ENCODE data around the gene ABCA7.

The ABCA7 gene

DNA sequence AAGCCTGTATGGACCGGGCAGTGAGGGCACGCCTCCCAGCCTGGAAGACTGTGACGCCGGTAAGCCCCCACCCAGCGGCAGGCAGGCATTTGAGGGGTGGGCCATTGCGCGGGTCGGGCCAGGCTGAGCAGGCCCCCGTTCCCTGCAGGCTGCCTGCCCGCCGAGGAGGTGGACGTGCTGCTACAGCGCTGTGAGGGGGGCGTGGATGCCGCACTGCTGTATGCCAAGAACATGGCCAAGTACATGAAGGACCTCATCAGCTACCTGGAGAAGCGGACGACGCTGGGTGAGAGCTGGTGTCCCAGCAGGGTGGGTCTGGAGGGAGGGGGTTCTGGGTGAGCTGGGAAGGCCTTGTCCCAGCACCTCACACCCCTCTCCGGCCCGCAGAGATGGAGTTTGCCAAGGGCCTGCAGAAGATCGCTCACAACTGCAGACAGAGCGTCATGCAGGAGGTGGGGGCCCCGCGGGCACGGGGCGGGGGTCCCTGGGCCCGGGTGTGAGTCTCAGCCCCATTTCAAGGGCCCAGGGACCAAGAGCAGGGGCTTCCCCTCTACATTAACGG lies 34.1 kb downstream of the ABCA7 start:
- DNase-seq: no peak

GRCh38 chr19:1074544-1075283 lies 34.8 kb downstream of the ABCA7 start:
- peak; percentile 78 for DNase-seq

GRCh38 chr19:1076046-1076386 lies 36.1 kb downstream of the ABCA7 start:
- no peak for DNase-seq

DNA sequence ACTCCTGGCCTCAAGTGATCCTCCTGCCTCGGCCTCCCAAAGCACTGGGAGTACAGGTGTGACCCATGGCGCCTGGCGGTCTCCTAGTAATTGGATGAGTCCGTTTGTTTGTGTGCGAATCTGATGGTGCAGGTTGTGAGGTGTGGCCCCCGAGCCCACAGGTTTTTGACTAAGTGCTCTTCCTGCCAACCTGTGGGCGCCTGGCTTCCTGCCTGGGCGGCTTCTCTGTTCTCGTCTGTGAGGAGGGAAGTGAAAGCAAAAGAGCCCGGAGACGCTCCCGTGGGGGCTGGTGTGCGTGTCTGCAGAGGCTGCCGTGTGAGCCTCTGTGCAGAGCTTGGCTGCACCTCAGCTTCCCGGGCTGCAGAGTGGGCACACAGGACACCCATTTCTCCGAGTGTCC lies 37.0 kb downstream of the ABCA7 start:
- no peak for DNase-seq

- no peak for DNase-seq
Measured at GRCh38 chr19:1079566-1080111, 39.7 kb downstream of the ABCA7 start.

- DNase-seq: no peak
Measured at GRCh38 chr19:1080360-1081161, 40.7 kb downstream of the ABCA7 start.

DNA sequence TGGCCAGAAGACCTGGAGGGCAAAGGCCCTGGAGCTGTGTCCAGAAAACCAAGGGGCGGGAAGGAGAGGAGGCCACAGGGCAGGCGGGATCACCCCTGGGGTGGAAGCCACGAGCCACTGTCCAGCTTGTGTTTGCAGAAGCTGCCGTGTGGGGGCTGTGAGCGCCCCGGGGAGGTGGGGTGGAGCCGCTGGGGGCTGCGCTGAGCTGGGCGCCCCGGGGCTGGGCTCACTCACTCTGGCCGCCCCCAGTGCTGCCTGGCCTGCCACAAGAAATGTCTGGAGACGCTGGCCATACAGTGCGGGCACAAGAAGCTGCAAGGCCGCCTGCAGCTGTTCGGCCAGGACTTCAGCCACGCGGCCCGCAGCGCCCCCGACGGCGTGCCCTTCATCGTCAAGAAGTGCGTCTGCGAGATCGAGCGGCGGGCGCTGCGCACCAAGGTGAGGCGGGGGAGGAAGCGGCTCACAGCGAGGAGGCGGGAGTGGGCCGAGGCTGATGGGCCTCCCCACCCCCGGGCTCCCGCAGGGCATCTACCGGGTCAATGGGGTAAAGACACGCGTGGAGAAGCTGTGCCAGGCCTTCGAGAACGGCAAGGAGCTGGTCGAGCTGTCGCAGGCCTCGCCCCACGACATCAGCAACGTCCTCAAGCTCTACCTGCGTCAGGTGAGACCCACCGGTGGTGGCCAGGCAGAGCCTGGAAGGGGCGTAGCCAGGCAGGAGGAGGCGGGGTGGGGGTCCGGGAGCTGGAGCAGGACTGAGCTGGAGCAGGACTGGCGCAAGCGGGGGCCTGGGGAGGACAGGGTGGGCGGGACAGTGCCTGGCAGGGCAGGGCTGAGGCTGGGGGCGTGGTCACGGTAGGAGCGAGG lies 41.6 kb downstream of the ABCA7 start:
- peak; percentile 59 for DNase-seq

GRCh38 chr19:1082165-1082927 lies 42.4 kb downstream of the ABCA7 start:
- DNase-seq: peak; percentile 98

DNA sequence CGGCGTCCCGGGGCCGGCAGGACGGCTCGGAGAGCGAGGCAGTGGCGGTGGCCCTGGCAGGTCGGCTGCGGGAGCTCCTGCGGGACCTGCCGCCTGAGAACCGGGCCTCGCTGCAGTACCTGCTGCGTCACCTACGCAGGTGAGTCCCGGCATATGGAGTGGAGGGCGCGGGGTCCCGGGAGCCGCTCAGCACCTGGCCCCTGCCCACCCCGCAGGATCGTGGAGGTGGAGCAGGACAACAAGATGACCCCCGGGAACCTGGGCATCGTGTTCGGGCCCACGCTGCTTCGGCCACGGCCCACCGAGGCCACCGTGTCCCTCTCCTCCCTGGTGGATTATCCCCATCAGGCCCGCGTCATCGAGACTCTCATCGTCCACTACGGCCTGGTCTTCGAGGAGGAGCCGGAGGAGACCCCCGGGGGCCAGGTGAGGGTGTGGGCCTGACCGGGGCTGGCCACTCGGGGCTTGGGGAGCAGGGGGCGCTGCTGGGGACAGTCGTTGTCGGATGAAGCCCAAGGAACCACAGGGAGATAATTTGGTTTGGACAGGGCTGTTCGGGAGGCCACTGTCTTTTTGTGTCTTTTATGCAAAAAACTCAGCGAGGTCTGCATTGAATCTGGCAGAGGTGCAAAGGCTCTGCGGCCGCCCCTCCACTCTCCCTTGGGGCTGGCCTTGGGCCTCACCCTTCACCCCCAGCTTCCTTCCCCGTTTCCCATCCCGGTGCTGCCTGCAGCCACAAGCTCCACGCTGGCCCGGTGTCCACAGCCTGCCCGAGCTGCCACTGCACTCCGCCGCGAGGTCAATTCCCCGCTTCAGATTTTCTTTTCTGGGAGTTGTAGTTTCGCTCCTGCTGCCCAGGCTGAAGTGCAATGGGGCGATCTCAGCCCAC lies 43.3 kb downstream of the ABCA7 start:
- no peak for DNase-seq

- DNase-seq: no peak
Measured at GRCh38 chr19:1084024-1084868, 44.3 kb downstream of the ABCA7 start.

DNA sequence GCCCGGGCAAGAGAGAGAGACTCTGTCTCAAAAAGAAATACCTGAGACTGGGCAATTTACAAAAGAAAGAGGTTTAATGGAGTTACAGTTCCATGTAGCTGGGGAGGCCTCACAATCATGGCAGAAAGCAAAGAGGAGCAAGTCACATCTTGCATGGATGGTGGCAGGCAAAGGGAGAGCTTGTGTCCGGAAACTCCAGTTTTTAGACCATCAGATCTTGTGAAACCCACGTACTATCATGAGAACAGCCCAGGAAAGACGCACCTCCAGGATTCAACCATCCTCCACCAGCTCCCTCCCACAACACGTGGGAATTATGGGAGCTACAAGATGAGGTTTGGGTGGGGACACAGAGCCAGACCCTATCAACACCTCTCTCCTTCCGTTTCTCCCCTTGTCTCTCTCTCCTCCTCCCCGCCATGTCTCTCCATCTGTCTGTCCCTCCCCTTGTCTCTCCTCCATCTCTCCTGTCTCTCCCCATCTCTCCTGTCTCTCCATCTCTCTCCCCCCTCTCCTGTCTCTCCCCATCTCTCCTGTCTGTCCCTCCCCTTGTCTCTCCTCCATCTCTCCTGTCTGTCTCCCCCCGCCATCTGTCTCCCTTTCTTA lies 45.2 kb downstream of the ABCA7 start:
- no peak for DNase-seq

GRCh38 chr19:1085676-1086442 lies 46.0 kb downstream of the ABCA7 start:
- DNase-seq: no peak

DNA sequence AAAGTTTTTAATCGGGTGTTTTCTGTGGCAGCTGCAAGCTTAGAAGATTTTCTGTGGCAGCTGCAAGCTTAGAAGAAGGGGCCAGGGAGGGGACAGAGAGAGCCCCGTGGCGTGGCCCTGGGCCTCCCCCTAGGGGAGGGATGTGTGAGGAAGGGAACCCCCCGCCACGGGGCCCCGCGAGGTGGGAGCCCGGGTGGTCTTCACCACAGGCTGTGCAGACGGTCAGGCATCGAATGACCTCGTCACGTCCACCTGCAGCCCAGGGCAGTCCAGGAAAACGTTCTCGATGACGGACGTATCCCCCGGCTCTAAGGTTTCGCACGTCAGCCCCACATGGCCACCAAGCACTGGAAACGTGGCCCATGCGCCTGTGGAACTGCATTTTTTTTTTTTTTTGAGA lies 46.7 kb downstream of the ABCA7 start:
- no peak for DNase-seq

DNA sequence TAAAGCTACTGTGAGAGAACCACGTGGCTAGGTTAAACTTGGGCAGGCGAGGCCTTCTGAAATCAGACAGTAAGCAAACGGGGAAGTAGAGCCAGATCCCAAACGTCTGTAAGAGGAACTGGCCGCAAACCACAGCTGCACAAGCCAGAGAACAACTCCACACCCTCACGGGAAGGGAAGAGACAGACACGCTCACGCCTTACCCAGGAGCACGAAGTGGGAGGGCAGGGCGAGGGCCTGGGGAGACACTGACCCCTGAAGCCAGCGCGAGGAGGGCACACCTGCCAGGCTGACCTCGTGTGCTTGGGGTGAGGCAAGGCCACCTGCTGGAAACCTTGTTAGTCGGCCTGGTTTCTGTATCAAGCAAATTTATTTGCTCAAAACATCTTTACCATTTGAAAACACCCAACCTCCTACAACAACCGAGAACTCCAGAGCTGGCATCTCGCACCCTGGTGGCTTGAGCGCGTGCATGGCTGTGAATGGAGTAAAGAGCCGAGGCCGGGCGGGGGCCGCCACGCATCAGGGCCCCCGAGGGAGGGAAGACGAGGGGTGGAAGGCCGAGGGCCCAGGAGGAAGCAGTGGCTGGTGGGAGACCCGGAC lies 48.0 kb downstream of the ABCA7 start:
- DNase-seq: no peak

- no peak for DNase-seq
Measured at GRCh38 chr19:1088416-1089010, 48.6 kb downstream of the ABCA7 start.

DNA sequence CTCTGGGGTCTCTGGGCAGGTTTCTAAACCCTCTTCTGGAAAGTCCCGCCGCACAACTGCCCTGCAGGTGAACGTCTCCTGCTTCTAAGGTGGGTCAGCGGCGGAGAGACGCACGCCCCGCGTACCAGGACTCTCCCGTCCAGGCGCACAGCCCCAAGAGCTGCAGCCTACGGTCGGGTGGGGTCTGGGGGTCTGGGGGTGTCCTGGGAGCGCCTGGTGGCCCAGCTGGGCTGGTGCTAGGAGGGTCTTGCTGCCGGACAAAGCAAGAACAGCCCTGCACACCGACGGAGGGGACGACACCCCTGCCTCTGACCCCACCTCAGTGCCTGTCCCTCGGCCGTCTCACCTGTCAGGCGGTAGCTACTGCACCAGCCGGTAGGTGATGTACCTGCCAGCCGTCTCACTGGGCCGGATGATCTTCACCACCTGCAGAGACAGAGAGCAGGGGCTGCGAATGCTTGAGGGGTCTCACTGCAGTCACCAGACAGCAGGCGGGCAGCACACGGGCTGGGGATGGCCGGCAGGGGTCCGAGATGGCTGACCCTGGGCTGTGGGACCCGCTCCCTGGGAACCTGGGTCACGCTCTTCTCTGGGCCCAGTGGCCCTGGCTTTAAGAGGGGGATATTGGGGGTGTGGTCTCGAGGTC lies 49.3 kb downstream of the ABCA7 start:
- no peak for DNase-seq

- DNase-seq: no peak
Measured at GRCh38 chr19:1089891-1090290, 50.0 kb downstream of the ABCA7 start.
